ENCODE results near the gene SLC2A2. TPM values are rescaled to one million over a fixed set of nuclear protein-coding genes. Genes with fewer than 3 reads are reported as not detected.

SLC2A2 gene
- total RNA-seq, 1 donor from 2014 or later, result not detected

DNA sequence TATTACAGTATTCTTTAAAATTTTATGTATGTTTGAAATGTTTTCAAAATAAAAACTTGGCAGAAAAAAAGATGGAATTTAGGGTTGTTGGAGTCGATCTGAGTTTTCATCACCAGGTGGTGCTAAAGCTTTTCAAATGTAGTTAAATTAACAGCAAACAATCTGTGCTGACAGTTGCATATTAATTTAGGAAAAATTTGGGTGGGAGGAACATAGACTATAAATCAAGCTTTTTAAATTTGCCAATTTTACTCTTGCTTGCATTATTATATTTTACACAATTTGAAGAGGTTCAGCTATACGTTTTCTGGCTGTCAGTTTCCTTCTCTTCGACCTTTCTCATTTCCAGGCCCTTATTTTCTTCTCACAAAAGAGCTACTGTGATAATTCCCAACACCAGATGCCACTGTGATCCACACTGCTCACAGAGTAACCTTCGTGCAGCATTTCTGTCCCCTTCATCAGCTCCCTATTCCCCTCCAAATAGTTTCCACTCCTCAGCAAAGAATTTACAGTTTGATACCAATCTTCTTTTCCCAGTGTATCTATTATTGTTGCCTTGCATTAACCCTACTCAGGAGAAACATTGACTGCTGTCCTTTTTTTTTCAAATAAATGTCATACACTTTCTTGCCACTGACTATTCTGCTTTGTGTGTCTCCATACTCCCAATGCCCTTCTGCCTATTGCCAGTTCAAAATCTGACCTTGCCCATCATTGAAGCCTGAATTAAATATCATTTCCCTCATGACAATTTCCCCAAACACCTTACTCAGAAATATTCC is 64.7 kb downstream of the SLC2A2 start:
- no peaks in the 10 kb centered on the region for H3K27me3 ChIP-seq
- no peak for DNase-seq (ENCODE audit: extremely low spot score in 2 of 2)
- TF ChIP-seq, protein P1, sequence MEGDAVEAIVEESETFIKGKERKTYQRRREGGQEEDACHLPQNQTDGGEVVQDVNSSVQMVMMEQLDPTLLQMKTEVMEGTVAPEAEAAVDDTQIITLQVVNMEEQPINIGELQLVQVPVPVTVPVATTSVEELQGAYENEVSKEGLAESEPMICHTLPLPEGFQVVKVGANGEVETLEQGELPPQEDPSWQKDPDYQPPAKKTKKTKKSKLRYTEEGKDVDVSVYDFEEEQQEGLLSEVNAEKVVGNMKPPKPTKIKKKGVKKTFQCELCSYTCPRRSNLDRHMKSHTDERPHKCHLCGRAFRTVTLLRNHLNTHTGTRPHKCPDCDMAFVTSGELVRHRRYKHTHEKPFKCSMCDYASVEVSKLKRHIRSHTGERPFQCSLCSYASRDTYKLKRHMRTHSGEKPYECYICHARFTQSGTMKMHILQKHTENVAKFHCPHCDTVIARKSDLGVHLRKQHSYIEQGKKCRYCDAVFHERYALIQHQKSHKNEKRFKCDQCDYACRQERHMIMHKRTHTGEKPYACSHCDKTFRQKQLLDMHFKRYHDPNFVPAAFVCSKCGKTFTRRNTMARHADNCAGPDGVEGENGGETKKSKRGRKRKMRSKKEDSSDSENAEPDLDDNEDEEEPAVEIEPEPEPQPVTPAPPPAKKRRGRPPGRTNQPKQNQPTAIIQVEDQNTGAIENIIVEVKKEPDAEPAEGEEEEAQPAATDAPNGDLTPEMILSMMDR (IDR thresholded peaks at IDR 0.05), result peak; percentile 50 to 66 (median 63)
- no peak for TF ChIP-seq POLR2AphosphoS5 (IDR thresholded peaks at IDR 0.05; ENCODE audit: insufficient read depth in 1 of 2, low read depth in 1 of 2)
- H3K36me3 ChIP-seq, result no peaks in the 10 kb centered on the region
- H3K27ac ChIP-seq, result no peak overlapping the region
- intact Hi-C loops (cut with DNase I), result loop anchor here (5.0 kb wide), 1 partner anchor 605 kb away; no protein-coding TSS in a partner anchor
- H3K4me3 ChIP-seq, result no peak overlapping the region
- no peaks in the 10 kb centered on the region for H3K4me1 ChIP-seq
- no peaks in the 10 kb centered on the region for H3K9me3 ChIP-seq

DNA sequence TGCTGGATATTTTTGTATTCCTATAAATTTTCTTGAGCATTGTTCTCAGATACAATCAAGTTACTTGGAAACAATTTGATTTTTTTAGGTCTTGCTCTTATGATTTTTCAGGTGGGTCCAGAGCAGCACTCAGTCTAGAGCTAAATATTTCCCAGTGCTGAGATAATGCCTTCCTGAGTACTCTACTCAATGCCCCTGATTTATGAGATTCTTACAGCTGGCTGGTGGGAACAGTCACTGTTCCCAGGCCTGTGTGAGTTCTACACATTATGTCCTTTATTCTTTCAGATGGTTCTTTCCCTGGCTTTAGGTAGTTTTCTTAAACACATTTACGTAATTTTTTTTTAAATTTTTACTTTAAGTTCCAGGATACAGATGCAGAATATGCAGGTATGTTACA is 67.1 kb downstream of the SLC2A2 start:
- TF ChIP-seq POLR2A (IDR thresholded peaks at IDR 0.05) (no peak), POLR2AphosphoS5 (IDR thresholded peaks at IDR 0.05; ENCODE audit: insufficient read depth in 1 of 2, low read depth in 1 of 2) (no peak)
- TF ChIP-seq, protein P1 (IDR thresholded peaks at IDR 0.05), result no peak
- intact Hi-C loops (cut with DNase I), result no loop called here
- no peaks in the 10 kb centered on the region for H3K9me3 ChIP-seq
- no peak overlapping the region for H3K4me3 ChIP-seq
- no peak for DNase-seq (ENCODE audit: extremely low spot score in 2 of 2)
- no peaks in the 10 kb centered on the region for H3K4me1 ChIP-seq
- no peak overlapping the region for H3K27ac ChIP-seq
- H3K27me3 ChIP-seq, result no peaks in the 10 kb centered on the region
- no peaks in the 10 kb centered on the region for H3K36me3 ChIP-seq

DNA sequence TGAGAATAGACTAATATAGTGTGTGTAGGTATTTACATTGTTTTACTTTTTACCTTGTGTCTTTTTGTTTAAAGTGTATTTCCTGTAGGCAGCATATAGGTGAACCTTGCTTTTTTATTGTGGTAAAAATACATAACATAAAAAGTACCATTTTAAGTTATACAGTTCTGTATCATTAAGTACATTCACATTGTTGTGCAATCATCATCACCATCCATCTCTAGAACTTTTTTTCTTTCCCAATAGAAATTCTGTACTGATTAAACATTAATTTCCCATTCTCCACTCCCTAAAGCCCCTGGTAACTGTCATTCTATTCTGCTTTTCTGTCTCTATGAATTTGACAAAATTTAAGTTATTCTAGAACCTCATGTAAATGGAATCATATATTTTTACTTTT is 69.9 kb downstream of the SLC2A2 start:
- TF ChIP-seq POLR2A (IDR thresholded peaks at IDR 0.05) (no peak), POLR2AphosphoS5 (IDR thresholded peaks at IDR 0.05; ENCODE audit: insufficient read depth in 1 of 2, low read depth in 1 of 2) (no peak)
- TF ChIP-seq, protein P1 (IDR thresholded peaks at IDR 0.05), result no peak
- H3K4me1 ChIP-seq, result no peaks in the 10 kb centered on the region
- H3K27ac ChIP-seq, result no peak overlapping the region
- H3K9me3 ChIP-seq, result no peaks in the 10 kb centered on the region
- no peak for DNase-seq (ENCODE audit: extremely low spot score in 2 of 2)
- H3K4me3 ChIP-seq, result no peak overlapping the region
- intact Hi-C loops (cut with DNase I), result no loop called here
- no peaks in the 10 kb centered on the region for H3K36me3 ChIP-seq
- no peaks in the 10 kb centered on the region for H3K27me3 ChIP-seq

DNA sequence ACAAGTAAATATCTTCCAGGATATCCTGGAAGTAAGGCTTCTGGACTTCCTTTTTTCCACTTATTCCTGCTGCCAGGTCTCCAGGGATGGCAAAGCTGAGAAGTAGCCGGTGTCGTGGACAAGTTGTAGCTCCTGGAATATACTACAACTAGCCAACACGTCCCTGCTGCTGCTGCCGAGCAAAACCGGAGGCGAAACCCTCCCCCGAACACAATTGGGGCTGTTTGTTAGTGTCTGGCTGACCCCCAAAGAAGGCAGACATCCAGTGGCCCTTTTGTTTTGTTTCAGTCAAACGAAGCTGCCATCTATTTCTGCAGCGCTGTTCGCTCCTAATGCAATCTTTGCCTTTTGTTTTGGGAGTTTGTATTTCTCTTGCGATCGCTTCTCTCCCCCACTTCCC is 72.8 kb downstream of the SLC2A2 start:
- Histone ChIP-seq H3K27ac (no peak overlapping the region), H3K27me3 (no peaks in the 10 kb centered on the region), H3K36me3 (no peaks in the 10 kb centered on the region), H3K4me3 (no peak overlapping the region), H3K9me3 (no peaks in the 10 kb centered on the region), H3K4me1 (no peaks in the 10 kb centered on the region)
- no peak for DNase-seq (ENCODE audit: extremely low spot score in 2 of 2)
- no peak for TF ChIP-seq POLR2A (IDR thresholded peaks at IDR 0.05)
- TF ChIP-seq, protein P1 (IDR thresholded peaks at IDR 0.05), result no peak
- TF ChIP-seq POLR2AphosphoS5 (IDR thresholded peaks at IDR 0.05; ENCODE audit: insufficient read depth in 1 of 2, low read depth in 1 of 2), result no peak
- intact Hi-C loops (cut with DNase I), result no loop called here

DNA sequence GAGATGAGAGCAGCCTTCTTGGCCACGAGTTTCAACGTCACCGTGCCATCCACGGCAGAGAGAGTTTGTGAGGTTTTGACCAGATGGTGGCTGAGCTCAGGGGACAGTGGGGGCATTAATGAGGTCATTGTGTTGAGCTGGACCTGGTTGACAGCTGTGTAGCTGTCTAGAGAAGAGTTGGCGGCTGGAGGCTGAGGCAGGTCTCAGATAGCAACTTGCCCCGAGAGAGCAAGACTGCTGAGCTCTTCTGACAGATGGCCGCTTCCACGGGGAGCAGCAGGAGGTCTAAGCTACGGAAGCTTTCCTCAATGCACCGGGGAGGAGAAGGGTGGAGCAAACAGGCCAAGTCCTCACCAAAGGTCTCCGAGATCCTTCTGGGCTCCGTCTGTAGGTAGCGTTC is 73.3 kb downstream of the SLC2A2 start:
- DNase-seq (ENCODE audit: extremely low spot score in 2 of 2), result no peak
- intact Hi-C loops (cut with DNase I), result no loop called here
- H3K4me3 ChIP-seq, result no peak overlapping the region
- H3K27me3 ChIP-seq, result no peaks in the 10 kb centered on the region
- TF ChIP-seq, protein P1 (IDR thresholded peaks at IDR 0.05), result no peak
- TF ChIP-seq POLR2AphosphoS5 (IDR thresholded peaks at IDR 0.05; ENCODE audit: insufficient read depth in 1 of 2, low read depth in 1 of 2), result no peak
- TF ChIP-seq POLR2A (IDR thresholded peaks at IDR 0.05), result no peak
- H3K27ac ChIP-seq, result no peak overlapping the region
- no peaks in the 10 kb centered on the region for H3K36me3 ChIP-seq
- H3K9me3 ChIP-seq, result no peaks in the 10 kb centered on the region
- no peaks in the 10 kb centered on the region for H3K4me1 ChIP-seq
